ENCODE measurements around the gene NFATC2. TPM values are rescaled to one million over a fixed set of nuclear protein-coding genes. Genes with fewer than 3 reads are reported as not detected.

NFATC2 gene
- total and polyA plus RNA-seq, 7 donors: 1.4 to 16.9 (median 5.0) TPM

DNA sequence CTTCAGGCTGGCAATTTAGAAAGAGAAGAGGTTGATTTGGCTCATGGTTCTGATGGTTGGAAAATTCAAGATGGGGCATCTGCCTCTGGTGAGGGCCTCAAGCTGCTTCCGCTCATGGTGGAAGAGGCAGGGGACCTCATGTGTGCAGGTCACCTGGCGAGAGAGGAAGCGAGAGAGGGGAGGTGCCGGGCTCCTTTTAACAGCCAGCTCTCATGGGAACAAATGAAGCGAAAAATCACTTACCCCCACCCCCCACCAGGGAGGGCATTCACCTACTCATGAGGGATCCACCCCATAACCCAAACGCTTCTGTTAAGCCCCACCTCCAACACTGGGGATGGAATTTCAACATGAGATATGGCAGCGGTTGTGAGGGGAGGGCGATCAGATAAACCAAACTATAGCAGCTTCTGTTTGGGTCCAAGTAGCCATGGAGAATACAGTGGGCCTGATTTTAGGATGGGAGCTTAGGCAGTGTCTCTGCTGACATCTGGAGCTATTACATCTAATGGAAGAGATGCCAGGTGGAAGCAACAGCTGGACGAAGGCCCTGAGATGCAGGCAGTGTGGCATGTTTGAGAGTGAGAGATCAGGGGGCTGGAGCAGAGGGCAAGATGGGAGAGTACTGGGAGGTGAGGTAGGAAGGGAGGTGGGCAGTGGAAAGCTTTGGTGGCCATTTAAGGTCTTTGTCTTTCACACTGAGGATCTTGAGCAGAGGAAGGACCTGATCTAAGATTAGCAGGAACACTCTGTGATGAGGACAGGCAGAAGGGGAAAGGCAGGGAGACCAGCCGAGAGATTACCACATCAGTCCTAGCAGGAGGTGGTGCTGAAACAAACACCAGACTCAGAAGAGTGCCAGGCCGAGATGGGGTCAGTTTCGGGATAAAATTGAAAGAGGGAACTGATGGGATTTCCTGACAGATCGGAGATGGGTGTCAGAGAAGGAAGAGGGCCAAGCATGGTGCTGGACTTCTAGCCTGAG lies 161.8 kb downstream of the NFATC2 start:
- Histone ChIP-seq H3K4me3 (no peak overlapping the region), H3K36me3 (no peaks in the 10 kb centered on the region), H3K27ac (no peak overlapping the region), H3K27me3 (no peaks in the 10 kb centered on the region), H3K4me1 (peaks cover 0 to 7% (median 0%) of the 10 kb centered on the region in 4 donors), H3K9me3 (no peaks in the 10 kb centered on the region)
- intact Hi-C loops (cut with DNase I): no loop called here
- no peak for TF ChIP-seq POLR2AphosphoS5 (IDR thresholded peaks at IDR 0.05)
- no peak for TF ChIP-seq CTCF (IDR thresholded peaks at IDR 0.05)
- TF ChIP-seq POLR2A (IDR thresholded peaks at IDR 0.05): no peak
- no peak for TF ChIP-seq EP300 (IDR thresholded peaks at IDR 0.05)
- 83 to 90% methylated on average over 13 of the region's 13 CpGs for WGBS, 2 donors
- DNase-seq: peak; percentile 50

- Histone ChIP-seq H3K36me3 (no peaks in the 10 kb centered on the region), H3K27ac (no peak overlapping the region), H3K27me3 (no peaks in the 10 kb centered on the region), H3K4me3 (no peak overlapping the region), H3K4me1 (peaks cover 0 to 7% (median 0%) of the 10 kb centered on the region in 4 donors), H3K9me3 (no peaks in the 10 kb centered on the region)
- WGBS, 2 donors: 92 to 93% methylated on average over 8 of the region's 8 CpGs
- no peak for TF ChIP-seq CTCF (IDR thresholded peaks at IDR 0.05)
- no peak for TF ChIP-seq POLR2AphosphoS5 (IDR thresholded peaks at IDR 0.05)
- no peak for TF ChIP-seq POLR2A (IDR thresholded peaks at IDR 0.05)
- no peak for TF ChIP-seq EP300 (IDR thresholded peaks at IDR 0.05)
- intact Hi-C loops (cut with DNase I): no loop called here
- DNase-seq: peak; percentile 58
Measured at GRCh38 chr20:51379601-51380341, 162.7 kb downstream of the NFATC2 start.

DNA sequence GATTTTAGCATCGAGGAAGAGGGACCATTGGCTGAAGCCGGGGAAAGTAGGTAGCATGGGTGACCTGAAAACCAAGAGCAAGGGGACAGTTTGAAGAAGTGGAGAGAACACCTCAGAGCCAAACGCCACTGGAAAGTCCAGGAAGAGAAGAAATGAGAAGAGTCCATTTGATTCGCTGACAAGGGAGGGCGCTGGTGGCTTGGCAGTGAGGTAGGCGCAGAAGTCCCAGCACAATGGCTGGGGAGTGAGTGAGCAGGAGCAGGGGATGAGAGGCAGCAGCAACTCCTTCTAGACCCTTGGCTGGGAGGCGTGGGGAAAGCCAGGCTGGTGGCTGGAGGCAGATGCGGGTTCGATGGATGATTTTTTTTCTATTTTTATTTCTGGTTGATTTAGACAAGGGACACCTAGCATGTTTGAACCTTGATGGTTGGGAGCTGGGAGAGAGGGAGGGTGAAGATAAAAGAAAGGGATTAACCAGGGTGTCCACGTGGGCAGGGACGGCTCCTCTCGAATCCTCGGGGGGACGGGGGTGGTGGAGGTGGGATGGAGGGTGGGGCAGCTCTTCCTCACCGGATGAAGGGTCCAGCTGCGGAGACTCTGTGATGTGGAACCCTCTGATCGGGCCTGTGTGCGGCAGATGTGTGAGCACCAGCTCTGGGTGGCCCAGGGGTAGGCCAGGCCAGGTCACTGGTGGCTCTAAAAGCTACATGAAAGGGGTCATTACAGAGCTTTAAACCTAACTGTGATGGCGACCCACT lies 164.2 kb downstream of the NFATC2 start:
- intact Hi-C loops (cut with DNase I): no loop called here
- WGBS, 2 donors: 94 to 97% methylated on average over 19 of the region's 19 CpGs

More for the DNA sequence above, 164.2 kb downstream of the NFATC2 start:
- DNase-seq: peak; percentile 45
- H3K4me1 ChIP-seq: peaks cover 0 to 4% (median 0%) of the 10 kb centered on the region in 4 donors
- H3K36me3 ChIP-seq: no peaks in the 10 kb centered on the region
- H3K9me3 ChIP-seq: no peaks in the 10 kb centered on the region
- H3K4me3 ChIP-seq: no peak overlapping the region
- no peak overlapping the region for H3K27ac ChIP-seq
- TF ChIP-seq EP300 (IDR thresholded peaks at IDR 0.05) (no peak), CTCF (IDR thresholded peaks at IDR 0.05) (no peak), POLR2AphosphoS5 (IDR thresholded peaks at IDR 0.05) (no peak), POLR2A (IDR thresholded peaks at IDR 0.05) (no peak)
- H3K27me3 ChIP-seq: no peaks in the 10 kb centered on the region
